HepG2 (cell line): ENCODE results near the gene TPBGL. TPM values are rescaled to one million over a fixed set of nuclear protein-coding genes. Genes with fewer than 3 reads are reported as not detected.

Source experiments
- ATAC-seq: fragments of 200-7000 bp; cut with Tn5 transposase; 3 replicates; pipeline ENCODE4 v1.9.1; 2020; ENCODE audit warnings: mild to moderate bottlenecking, moderate library complexity
- BruUV-seq: library from RNA; stranded (reverse); fragments of 400-500 nt; replicated peaks from 2 replicates; lab custom pipeline; 2021; lab: Mats Ljungman, UMichigan
- CTCF ChIA-PET: fragments of 300-600 bp; formaldehyde crosslinking; extraction: SDS; loops from one replicate; lab custom pipeline; 2021; ENCODE audit warnings: low total read pairs, inconsistent platforms, low intra/inter-chr PET ratio; lab: Yijun Ruan, JAX
- POLR2A ChIA-PET: fragments of 350-600 bp; sonication (Branson Sonifier 250); formaldehyde crosslinking; loops from one replicate; lab custom pipeline; 2020; ENCODE audit warnings: antibody characterized with exemption, inconsistent platforms; lab: Yijun Ruan, JAX
- DNase-seq: peaks from one replicate; pipeline ENCODE4 v3.0.0-alpha.2; 2015; ENCODE audit warnings: low spot score
- FAIRE-seq: peaks from 3 replicates; lab custom pipeline; 2011; peaks lifted over from hg19 to GRCh38; lab: Jason Lieb, UNC
- H2AFZ ChIP-seq: one replicate; pipeline ENCODE4 v1.6.1; 2011; ENCODE audit warnings: low read length, inconsistent platforms
- H3K27ac ChIP-seq: fragments of 300-600 bp; 3 replicates; pipeline ENCODE4 v1.8.0; 2011; ENCODE audit warnings: mixed run types, mild to moderate bottlenecking, mixed read lengths, low read length, inconsistent platforms; ENCODE audit not compliant: insufficient read depth; ENCODE audit errors: extremely low read length
- H3K27me3 ChIP-seq, 2 experiments: fragments of 200-600 bp in 1 of 2; 2 replicates in 1 of 2; 3 replicates in 1 of 2; pipeline versions ENCODE4 v1.6.0 to v1.8.0; 2011; ENCODE audit warnings: low read length in 2 of 2, mild to moderate bottlenecking in 2 of 2, moderate library complexity in 2 of 2, inconsistent platforms in 1 of 2; ENCODE audit not compliant: insufficient read depth in 2 of 2, control insufficient read depth in 1 of 2
- H3K36me3 ChIP-seq, 2 experiments: fragments of 200-600 bp in 1 of 2; replicated peaks in 1 of 2; 2 replicates in 1 of 2; 3 replicates in 1 of 2; pipeline versions ENCODE4 v1.5.1 to v1.8.0; 2011; ENCODE audit warnings: low read length in 2 of 2, inconsistent platforms in 1 of 2; ENCODE audit not compliant: insufficient read depth in 2 of 2, control insufficient read depth in 1 of 2
- H3K4me1 ChIP-seq: 2 replicates; pipeline ENCODE4 v1.5.1; 2012; ENCODE audit warnings: low read length, inconsistent platforms; ENCODE audit not compliant: insufficient read depth
- H3K4me2 ChIP-seq: 2 replicates; pipeline ENCODE4 v1.6.0; 2011; ENCODE audit warnings: low read depth, low read length, inconsistent platforms
- H3K4me3 ChIP-seq, 3 experiments: fragments of 200-600 bp in 1 of 3; sonication (generic), shearing (Covaris generic) in 1 of 3; replicated peaks in 1 of 3; 2 replicates each; pipeline ENCODE4 v1.5.1; 2011 to 2016; ENCODE audit warnings: low read length in 3 of 3, inconsistent platforms in 2 of 3, low read depth in 2 of 3, mild to moderate bottlenecking in 2 of 3, control low read depth in 1 of 3, mixed read lengths in 1 of 3; ENCODE audit not compliant: insufficient read depth in 1 of 3
- H3K79me2 ChIP-seq: one replicate; pipeline ENCODE4 v1.6.1; 2011; ENCODE audit warnings: low read length, inconsistent platforms; ENCODE audit not compliant: insufficient read depth
- H3K9ac ChIP-seq: 2 replicates; pipeline ENCODE4 v1.6.0; 2011; ENCODE audit warnings: mild to moderate bottlenecking, low read depth, low read length, inconsistent platforms; ENCODE audit not compliant: insufficient read depth
- H3K9me3 ChIP-seq: 2 replicates; pipeline ENCODE4 v1.5.1; 2012; ENCODE audit warnings: mild to moderate bottlenecking, low read length
- H4K20me1 ChIP-seq: 2 replicates; pipeline ENCODE4 v1.6.0; 2011; ENCODE audit warnings: inconsistent platforms, mild to moderate bottlenecking, low read length, moderate library complexity; ENCODE audit not compliant: insufficient read depth
- FOSL1 ChIP-seq: sonication (generic); formaldehyde crosslinking; IDR thresholded peaks from 2 replicates; pipeline ENCODE4 v1.9.0; 2021; ENCODE audit warnings: missing genetic modification reagents, borderline replicate concordance
- JUN ChIP-seq: sonication (generic); formaldehyde crosslinking; IDR thresholded peaks from 2 replicates; pipeline ENCODE4 v1.4.0; 2020; ENCODE audit warnings: mild to moderate bottlenecking, missing genetic modification reagents
- KAT2B ChIP-seq: fragments of 150-350 bp; IDR thresholded peaks from 2 replicates; pipeline ENCODE4 v1.6.1; 2014; ENCODE audit warnings: low read depth, low read length, borderline replicate concordance
- MAFG ChIP-seq: sonication (generic); formaldehyde crosslinking; IDR thresholded peaks from 2 replicates; pipeline ENCODE4 v1.5.1; 2020; ENCODE audit warnings: mild to moderate bottlenecking, missing genetic modification reagents
- MEIS2 ChIP-seq: sonication (generic); formaldehyde crosslinking; IDR thresholded peaks from 2 replicates; pipeline ENCODE4 v1.9.0; 2021; ENCODE audit warnings: mild to moderate bottlenecking, missing genetic modification reagents
- MTA1 ChIP-seq: sonication (generic); formaldehyde crosslinking; IDR thresholded peaks from 2 replicates; pipeline ENCODE4 v1.4.0; 2020; ENCODE audit warnings: missing genetic modification reagents, mild to moderate bottlenecking, borderline replicate concordance
- ONECUT2 ChIP-seq: sonication (generic); formaldehyde crosslinking; IDR thresholded peaks from 2 replicates; pipeline ENCODE4 v1.4.0; 2020; ENCODE audit warnings: missing genetic modification reagents
- POLR2G ChIP-seq: fragments of 200-400 bp; formaldehyde crosslinking; IDR thresholded peaks from 2 replicates; pipeline ENCODE4 v1.6.1; 2018; ENCODE audit warnings: mild to moderate bottlenecking, low read depth, low read length, moderate library complexity
- SAFB2 ChIP-seq: sonication (generic); formaldehyde crosslinking; IDR thresholded peaks from 2 replicates; pipeline ENCODE4 v1.5.1; 2020; ENCODE audit warnings: missing genetic modification reagents, low read depth, mild to moderate bottlenecking, borderline replicate concordance
- TFE3 ChIP-seq: IDR thresholded peaks from 2 replicates; pipeline ENCODE4 v1.6.1; 2016
- THRA ChIP-seq: sonication (generic); formaldehyde crosslinking; IDR thresholded peaks from 2 replicates; pipeline ENCODE4 v1.4.0; 2020; ENCODE audit warnings: missing genetic modification reagents, borderline replicate concordance
- ZFP37 ChIP-seq: sonication (generic); formaldehyde crosslinking; IDR thresholded peaks from 2 replicates; pipeline ENCODE4 v1.4.0; 2020; ENCODE audit warnings: missing genetic modification reagents, borderline replicate concordance
- ZNF280B ChIP-seq: sonication (generic); formaldehyde crosslinking; IDR thresholded peaks from 2 replicates; pipeline ENCODE4 v1.5.0; 2020; ENCODE audit warnings: missing genetic modification reagents, mild to moderate bottlenecking, borderline replicate concordance
- ZNF501 ChIP-seq: sonication (generic); formaldehyde crosslinking; IDR thresholded peaks from 2 replicates; pipeline ENCODE4 v1.5.1; 2020; ENCODE audit warnings: mild to moderate bottlenecking, moderate library complexity, missing genetic modification reagents
- ZNF790 ChIP-seq: sonication (generic); formaldehyde crosslinking; IDR thresholded peaks from 2 replicates; pipeline ENCODE4 v1.8.0; 2022; ENCODE audit warnings: missing genetic modification reagents, mild to moderate bottlenecking, borderline replicate concordance
- WGBS: methylation state at CpG from one replicate; pipeline ENCODE4 v1.1.6; 2017; ENCODE audit warnings: low lambda C conversion rate; 5-methylcytosine and 5-hydroxymethylcytosine counted together
- in situ Hi-C: cut with HindIII; loops from 2 replicates; pipeline ENCODE4 v1.10.0; 2017; ENCODE audit warnings: low pct_unique_long_range_greater_than_20kb; ENCODE audit not compliant: extremely low pct_ligation_motif_present
- intact Hi-C: fragments of 100-400 bp; cut with micrococcal nuclease; formaldehyde crosslinking; loops from one replicate; pipeline ENCODE4 v1.10.0; 2022; ENCODE audit not compliant: unreplicated experiment
- polyA plus RNA-seq, 8 experiments: library from polyadenylated mRNA; depleted of rRNA in 3 of 8; stranded (reverse) in 7 of 8; unstranded in 1 of 8; fragments of >200 nt; fragmentation: Illumina TruSeq in 4 of 8; extraction: Trizol in 4 of 8; gene quantifications; 2 replicates each; pipeline versions ENCODE4 v1.2.1 to v1.2.3, GENCODE V29; 2011 to 2016; ENCODE audit warnings: low read depth in 4 of 8, missing spikeins in 1 of 8, mixed read lengths in 1 of 8; ENCODE audit not compliant: insufficient read depth in 1 of 8
- total RNA-seq, 5 experiments: library from RNA; depleted of rRNA; stranded (reverse); fragments of >200 nt; fragmentation: Illumina TruSeq; extraction: Trizol; gene quantifications; 2 replicates each; pipeline ENCODE4 v1.2.3, GENCODE V29; 2016; ENCODE audit warnings: low read depth in 1 of 5
- TF ChIP-seq, protein P1 (sequence below): sonication (generic); formaldehyde crosslinking; conservative IDR thresholded peaks from 2 replicates; pipeline ENCODE4 v1.8.0; 2022; ENCODE audit warnings: low read depth, missing genetic modification reagents
- TF ChIP-seq, protein P2 (sequence below): sonication (generic); formaldehyde crosslinking; IDR thresholded peaks from 2 replicates; pipeline ENCODE4 v1.4.0; 2020; ENCODE audit warnings: mild to moderate bottlenecking, missing genetic modification reagents

The TPBGL gene
- total and polyA plus RNA-seq, 2 of the 13 experiments (the other 11 are each of a cell fraction or from before 2014, with no cell fraction given): not detected

DNA sequence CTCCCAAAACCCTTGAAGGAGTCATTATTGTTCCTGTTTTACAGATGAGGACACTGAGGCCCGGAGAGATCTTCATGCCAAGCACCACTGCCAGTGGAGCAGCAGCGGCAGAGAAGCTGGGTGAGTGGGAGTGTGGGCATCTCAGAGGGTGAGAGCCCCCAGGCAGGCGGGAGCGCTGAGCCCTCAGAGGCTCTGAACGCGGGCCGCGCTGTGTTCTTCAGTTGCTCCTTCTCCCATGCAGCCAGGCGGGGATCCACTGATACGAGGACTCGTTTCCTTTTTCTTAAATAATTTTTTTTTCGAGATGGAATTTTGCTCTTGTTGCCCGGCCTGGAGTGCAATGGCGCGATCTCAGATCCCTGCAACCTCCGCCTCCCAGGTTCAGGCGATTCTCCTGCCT is 47.0 kb downstream of the TPBGL start:
- Histone ChIP-seq H3K27me3 (no peaks in the 10 kb centered on the region), H3K79me2 (no peaks in the 10 kb centered on the region), H3K9me3 (no peaks in the 10 kb centered on the region), H3K27ac (no peak overlapping the region), H2AFZ (no peak overlapping the region), H3K4me1 (peaks cover 15% of the 10 kb centered on the region), H3K36me3 (peaks cover 9 to 37% of the 10 kb centered on the region in 2 experiments), H3K4me3 (no peak overlapping the region), H3K9ac (no peak overlapping the region), H4K20me1 (peaks cover 12% of the 10 kb centered on the region; the same call in 1 of the 2 replicates), H3K4me2 (no peak overlapping the region)
- in situ Hi-C loops: no loop called here
- ChIA-PET POLR2A (no interaction called here), CTCF (no interaction called here)
- DNase-seq: no peak
- 93% methylated on average over 16 of the region's 17 CpGs for WGBS
- intact Hi-C loops: no loop called here
- FAIRE-seq: no peak
- no peak for ATAC-seq
- BruUV-seq: no TSS peak
- TF ChIP-seq ZNF501 (no peak), SAFB2 (CRISPR knock-in tag) (no peak), FOSL1 (CRISPR knock-in tag) (no peak), MAFG (CRISPR knock-in tag) (no peak), MTA1 (CRISPR knock-in tag) (no peak), POLR2G (no peak), ZNF790 (CRISPR knock-in tag) (no peak), ONECUT2 (CRISPR knock-in tag) (no peak), JUN (CRISPR knock-in tag) (no peak), TFE3 (CRISPR knock-in tag) (no peak), ZFP37 (CRISPR knock-in tag) (no peak), KAT2B (no peak), THRA (no peak), MEIS2 (CRISPR knock-in tag) (no peak), ZNF280B (CRISPR knock-in tag) (no peak)
- TF ChIP-seq, protein P1, sequence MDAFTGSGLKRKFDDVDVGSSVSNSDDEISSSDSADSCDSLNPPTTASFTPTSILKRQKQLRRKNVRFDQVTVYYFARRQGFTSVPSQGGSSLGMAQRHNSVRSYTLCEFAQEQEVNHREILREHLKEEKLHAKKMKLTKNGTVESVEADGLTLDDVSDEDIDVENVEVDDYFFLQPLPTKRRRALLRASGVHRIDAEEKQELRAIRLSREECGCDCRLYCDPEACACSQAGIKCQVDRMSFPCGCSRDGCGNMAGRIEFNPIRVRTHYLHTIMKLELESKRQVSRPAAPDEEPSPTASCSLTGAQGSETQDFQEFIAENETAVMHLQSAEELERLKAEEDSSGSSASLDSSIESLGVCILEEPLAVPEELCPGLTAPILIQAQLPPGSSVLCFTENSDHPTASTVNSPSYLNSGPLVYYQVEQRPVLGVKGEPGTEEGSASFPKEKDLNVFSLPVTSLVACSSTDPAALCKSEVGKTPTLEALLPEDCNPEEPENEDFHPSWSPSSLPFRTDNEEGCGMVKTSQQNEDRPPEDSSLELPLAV (CRISPR knock-in tag): no peak
- TF ChIP-seq, protein P2, sequence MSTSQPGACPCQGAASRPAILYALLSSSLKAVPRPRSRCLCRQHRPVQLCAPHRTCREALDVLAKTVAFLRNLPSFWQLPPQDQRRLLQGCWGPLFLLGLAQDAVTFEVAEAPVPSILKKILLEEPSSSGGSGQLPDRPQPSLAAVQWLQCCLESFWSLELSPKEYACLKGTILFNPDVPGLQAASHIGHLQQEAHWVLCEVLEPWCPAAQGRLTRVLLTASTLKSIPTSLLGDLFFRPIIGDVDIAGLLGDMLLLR (CRISPR knock-in tag): no peak
